GM19452 (cell line): Measurements from ENCODE around the gene WNT2.
"Not testable (repeated sequence)": the region's sequence is repeated elsewhere in the genome, so short reads cannot be mapped to it uniquely, and the experiment has no call there.

ENCODE experiments used
- ATAC-seq: cut with Tn5 transposase; IDR thresholded peaks from one replicate; pipeline ENCODE4 v1.9.1; 2021; ENCODE audit not compliant: unreplicated experiment

The WNT2 gene

DNA sequence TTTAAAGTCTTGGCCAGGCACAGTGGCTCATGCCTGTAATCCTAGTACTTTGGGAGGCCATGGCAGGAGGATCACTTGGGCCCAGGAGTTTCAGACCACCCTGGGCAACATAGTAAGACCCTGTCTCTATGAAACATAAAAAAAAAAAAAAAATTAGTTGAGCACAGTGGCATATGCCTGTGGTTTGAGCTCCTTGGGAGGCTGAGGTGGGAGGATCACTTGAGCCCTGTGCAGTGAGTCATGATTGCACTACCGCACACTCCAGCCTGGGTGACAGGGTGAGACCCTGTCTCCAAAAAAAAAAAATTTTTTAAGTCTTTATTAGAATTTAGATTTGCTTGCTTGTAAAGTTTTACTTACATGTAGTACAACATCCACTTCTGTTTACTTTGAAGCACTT, 14.0 kb downstream of the WNT2 start:
- ATAC-seq: no peak

DNA sequence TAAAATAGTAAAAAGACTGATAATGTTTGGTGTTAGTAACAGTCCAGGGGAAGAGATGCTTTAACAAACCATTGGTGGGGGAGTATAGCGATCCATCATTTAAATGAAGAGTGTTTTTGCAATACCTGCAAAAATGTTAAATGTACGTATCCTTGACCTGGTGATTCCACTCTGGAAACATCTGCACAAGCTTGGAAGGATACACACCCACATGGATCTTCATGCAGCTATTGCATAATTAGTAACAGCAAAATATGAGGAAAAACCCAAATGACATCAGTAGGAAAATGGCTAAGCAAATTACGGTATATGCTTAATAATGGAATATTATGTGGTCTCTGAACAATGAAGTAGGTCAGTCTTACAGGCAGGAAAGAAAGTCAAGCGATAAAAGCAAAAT, 20.5 kb downstream of the WNT2 start:
- ATAC-seq: no peak

DNA sequence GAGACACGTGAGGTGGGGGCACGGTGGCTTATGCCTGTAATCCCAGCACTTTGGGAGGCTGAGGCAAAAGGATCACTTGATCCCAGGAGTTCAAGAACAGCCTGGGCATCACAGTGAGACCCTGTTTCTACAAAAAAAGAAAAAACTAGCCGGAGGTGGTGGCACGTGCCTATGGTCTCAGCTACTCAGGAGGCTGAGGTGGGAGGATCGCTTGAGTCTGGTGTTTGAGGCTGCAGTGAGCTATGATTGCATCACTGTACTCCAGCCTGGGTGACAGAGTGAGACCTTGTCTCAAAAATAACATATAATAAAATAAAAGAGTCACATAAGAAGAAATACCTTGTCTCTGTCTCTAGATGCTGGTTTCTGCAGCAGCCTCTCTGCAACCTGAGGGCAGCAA, 22.4 kb downstream of the WNT2 start:
- not testable (repeated sequence) for ATAC-seq

DNA sequence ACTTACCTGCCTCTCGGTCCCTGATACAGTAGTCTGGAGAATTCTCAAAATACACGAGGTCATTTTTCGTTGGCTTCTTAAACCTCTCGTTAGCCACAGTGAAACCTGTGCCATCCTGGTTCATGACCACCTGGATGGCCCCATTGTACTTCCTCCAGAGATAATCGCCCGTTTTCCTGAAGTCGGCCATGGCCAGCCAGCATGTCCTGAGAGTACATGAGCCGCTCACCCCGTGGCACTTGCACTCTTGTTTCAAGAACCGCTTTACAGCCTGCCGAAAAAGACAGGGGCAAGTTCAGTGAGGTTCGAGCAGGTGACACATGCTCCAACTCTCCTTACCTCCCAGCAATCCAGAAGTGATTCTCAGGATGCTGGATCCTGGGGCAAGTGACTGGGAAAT, 25.3 kb downstream of the WNT2 start:
- no peak for ATAC-seq

DNA sequence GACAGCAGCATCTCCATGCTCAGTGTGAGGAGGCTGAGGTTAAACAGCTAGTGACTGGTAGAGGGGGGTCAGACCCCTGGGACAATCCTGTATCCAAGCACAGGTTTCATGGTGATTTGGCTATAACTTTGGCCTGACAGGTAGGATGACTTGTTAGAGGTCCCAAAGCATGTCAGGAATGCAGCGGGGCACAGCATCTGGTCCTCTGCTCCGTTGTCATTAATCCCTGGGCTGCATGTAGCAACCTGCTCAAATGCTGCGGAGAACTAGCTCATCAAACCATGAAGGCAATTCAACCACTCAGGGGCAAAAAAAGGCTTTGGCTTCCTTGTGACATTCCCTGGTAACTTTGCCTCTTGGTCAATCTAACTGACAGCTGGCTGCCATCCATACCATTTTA, 26.8 kb downstream of the WNT2 start:
- no peak for ATAC-seq

DNA sequence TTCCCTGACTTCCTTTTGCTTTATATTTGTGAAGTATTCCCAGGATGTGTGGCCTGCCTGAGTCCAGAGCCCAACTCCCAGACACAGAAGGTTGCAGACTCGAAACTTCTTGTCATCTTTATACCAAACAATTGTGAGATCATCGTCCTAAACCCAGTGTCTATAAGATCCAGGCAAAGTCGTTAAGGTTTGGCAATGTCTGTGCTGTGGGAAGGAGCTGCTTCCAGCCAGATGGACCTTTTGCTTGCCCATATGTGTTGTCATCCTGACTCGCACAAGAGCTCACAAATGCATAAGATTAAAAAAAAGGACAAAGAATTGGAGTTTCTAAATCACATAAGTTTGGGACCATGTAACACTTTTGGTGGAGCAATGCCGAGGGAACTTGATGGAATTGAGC, 37.0 kb downstream of the WNT2 start:
- no peak for ATAC-seq

DNA sequence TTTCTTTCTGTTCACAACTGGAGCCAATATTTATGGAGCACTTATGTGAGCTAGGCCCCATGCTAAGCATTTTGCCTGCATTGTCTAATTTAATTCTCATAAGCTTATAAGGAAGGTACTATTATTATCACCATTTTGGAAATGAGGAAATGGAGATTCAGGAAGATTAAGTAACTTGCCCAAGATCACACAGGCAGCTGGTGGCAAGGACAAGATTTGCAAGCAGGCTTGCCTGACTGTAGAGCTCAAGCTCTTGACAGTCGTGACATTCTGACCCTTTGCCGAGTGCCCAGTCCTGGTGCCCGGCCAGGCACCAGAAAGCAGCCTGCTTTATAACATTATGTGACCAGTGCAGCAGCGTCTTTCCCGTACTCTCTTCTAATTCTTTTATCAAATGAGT, 38.2 kb downstream of the WNT2 start:
- ATAC-seq: no peak

DNA sequence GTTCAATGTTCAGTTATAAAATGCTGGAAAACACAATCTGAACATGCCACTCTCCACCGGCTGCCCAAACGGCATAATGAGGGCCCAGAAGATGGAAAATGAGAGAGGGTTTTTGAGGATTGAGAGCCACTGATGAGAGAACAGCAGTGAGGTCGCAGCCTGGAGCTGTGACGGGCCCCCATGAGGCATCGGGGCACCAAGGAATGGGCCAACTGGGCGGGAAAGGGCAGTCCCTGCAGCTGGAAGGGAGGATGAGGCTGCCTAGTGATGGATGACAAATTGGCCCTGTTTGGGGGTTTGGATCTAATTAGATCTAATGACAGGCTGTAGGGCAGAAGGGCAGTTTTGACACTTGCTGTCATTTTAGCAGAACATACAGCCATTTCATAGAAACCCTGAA, 39.1 kb downstream of the WNT2 start:
- no peak for ATAC-seq

DNA sequence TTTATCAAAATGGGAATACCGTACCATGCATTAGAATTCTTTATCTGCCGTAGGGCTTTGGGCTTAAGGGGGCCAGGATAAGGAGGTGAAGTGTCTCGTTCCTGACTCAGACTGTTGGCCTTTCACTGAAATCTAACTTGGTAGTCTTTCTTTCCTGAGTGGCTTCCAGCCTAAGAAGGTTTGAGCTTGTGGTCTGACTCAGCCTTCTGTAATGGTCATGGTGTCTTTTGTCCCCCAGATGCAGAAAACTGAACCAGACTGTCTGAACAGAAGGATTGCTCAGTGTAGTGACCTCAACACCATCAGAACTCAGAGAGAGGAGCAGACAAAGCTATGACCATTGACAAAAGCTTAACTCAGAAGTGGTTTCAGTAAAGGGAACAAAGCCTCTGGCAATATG, 39.5 kb downstream of the WNT2 start:
- ATAC-seq: no peak

DNA sequence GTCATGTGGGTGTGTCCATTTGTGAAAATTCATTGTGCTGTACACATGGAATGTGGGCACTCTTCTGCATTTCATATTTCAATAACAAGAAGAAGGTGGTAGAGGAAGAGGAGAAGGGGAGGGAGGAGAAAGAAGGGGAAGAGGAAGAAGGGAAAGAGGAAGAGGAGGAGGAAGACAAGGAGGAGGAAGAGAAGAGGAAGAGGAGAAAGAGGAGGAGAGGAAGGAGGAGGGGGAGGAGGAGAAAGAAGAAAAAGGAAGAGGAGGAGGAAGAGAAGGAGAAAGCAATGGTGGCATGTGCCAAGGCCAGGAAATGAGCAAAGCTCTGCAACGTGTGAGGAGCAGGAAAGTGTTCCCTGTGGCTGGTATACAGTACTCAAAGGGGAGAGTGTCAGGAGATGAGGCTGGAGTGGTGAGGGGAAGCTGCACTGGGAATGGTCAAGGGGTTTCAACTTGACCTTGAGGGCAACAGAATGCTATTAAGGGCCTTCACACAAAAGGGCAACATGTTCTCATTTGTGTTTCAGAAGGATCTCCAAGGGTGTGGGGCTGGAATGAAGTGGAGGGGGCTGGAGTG, 40.5 kb downstream of the WNT2 start:
- no peak for ATAC-seq

DNA sequence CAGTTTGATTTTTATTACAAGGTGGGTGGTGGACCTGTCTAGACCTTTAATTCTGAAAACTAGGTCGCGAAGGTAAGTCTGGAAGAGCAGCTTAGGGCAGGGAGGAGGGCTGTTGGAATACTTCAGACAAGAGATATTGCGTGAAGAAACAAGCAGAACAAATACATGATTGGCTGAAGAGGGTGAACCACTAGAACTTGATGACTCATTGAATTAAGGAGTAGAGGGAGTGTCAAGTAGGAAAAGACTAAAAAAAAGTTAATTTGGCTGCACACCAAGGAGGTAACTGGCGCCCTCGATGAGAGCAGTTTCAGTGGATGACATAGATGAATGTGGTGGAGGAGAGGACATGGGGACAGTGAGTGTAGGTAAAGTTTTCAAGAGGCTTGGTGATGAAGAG, 41.3 kb downstream of the WNT2 start:
- ATAC-seq: no peak

DNA sequence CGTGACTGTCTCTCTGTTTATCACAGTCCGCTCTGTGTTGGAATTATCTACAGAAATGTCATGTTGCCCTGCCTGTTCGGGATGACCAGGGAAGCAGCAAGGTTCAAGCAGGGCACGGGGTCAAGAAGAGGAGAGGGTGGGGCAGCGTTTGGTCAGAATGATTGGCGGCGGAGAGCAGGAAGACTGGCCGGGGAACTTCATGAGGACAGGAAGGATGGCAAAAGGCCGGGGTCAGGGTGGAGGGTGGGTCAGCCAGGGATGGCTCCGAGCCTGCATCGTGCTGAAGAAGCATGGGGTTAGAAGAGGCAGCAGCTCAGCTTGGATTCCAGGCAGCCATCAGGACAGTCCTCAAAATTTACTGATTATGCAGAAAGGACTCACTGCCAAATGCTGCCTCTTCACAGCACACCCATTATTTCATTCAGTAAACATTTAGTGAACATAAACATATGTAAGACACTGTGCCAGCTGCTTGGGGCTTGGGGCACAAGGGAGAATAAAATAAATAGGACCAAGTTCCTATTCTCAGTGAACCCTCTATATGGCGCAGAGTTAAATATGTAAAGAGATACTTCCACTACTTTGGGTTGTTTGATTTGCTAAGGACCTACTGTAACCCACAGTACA, 42.8 kb downstream of the WNT2 start:
- ATAC-seq: no peak

DNA sequence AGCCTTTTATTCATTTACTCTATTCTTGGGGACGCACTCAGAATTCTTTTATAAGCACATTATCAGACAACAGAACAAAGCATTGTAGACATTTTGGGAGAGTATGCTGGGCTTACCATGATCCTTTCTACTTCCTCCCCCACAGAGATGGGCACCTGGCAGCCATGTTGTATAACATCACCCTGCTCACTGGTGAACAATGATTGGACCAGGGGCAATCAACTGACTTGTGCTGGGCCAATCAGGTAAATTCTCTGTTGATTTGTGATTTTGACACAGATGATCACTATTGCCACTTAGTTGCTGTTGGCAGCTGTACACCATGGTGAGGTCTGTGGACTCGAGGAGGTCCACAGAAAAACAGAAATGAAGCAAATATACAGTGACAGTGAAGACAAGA, 43.7 kb downstream of the WNT2 start:
- no peak for ATAC-seq

DNA sequence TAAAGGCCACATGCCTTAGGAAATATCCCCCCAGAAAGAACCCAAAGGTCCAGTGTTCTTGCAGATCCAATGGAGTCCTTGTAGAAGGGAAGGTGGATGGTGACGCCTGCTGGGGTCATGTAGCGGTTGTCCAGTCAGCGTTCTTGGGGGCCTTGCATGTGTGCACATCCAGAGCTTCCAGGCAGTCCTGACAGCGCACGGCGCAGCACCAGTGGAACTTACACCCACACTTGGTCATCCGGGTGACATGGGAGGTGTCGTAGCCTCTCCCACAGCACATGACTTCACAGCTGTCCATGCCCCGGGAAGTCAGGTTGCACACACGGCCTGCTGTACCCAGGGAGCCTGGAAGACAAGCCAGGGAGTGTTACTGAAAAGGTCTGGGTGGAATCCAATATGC, 44.8 kb downstream of the WNT2 start:
- no peak for ATAC-seq

DNA sequence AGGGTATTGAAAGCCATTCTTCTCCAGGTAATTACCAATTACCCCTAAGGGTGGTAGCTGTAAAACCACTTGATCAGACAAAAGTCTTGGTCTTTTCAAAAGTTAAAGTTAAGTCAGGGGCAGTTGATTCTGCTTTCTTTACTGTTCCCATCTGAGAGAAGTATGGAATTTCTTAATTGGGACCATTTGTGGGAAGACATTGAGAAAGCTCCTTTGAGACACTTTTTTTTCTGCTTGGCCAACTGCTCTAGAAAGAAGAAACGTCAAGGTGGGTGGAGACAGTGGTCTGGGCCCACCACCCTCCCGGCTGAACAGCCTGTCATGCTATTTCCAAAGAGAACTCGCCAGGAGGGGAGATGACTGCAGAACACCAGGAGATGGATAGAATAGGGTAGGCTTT, 45.3 kb downstream of the WNT2 start:
- ATAC-seq: no peak

DNA sequence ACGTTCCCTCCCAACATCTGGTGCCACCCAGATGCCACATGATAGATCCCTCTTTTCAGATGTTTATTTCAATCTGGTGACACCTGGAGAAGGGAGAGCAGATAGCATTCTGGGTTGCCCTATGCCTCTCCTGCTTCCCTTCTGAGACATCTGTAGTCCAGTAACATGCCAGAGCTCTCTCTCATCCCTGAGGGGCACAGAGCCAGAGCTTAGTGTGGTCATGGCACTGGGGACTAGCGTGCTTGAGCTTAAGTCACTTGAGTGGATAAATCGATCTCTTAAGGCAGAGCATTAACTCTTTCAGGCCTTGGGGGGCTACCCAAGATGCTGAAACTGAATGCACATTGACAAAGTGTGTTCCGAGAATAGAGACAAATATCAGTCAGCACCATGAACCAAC, 47.9 kb downstream of the WNT2 start:
- ATAC-seq: no peak

DNA sequence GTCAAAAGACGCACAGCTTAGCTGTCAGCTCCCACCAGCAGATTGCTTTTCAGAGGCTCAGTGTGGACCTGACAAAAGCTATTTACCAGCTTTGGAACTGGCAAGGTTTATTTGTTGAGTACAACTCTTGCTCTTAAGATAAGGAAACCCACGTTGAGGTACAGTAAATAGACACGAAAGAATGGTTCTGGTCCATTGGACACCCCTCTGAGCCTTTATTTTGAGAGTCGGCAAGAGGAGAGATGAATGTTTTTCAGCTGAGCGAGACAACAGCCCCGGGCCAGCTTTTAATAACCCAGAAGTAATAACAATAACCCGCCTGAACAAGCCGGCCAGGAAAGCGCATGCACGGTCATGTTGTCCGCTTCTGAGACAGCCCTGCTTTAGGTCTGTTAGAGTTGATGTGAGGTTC, 49.0 kb downstream of the WNT2 start:
- ATAC-seq: no peak

DNA sequence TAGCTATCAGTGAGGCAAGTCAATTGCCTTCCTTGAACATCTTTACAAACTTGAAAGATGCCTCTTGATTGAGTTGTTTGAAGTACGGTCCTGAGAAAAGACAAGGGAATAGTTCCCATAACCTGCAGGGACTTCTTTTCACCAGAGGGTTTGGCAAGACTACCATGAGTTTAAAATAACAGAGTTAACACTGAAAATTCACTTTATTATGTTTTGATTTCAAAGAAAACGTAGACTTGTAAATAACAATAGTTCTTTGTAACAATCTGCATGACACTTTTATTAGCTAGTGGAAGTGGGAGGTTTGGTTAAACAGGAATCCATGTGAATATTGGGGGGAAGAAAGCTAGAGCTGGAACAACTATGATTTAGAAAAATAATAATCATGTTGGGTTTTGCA, 49.5 kb downstream of the WNT2 start:
- no peak for ATAC-seq

DNA sequence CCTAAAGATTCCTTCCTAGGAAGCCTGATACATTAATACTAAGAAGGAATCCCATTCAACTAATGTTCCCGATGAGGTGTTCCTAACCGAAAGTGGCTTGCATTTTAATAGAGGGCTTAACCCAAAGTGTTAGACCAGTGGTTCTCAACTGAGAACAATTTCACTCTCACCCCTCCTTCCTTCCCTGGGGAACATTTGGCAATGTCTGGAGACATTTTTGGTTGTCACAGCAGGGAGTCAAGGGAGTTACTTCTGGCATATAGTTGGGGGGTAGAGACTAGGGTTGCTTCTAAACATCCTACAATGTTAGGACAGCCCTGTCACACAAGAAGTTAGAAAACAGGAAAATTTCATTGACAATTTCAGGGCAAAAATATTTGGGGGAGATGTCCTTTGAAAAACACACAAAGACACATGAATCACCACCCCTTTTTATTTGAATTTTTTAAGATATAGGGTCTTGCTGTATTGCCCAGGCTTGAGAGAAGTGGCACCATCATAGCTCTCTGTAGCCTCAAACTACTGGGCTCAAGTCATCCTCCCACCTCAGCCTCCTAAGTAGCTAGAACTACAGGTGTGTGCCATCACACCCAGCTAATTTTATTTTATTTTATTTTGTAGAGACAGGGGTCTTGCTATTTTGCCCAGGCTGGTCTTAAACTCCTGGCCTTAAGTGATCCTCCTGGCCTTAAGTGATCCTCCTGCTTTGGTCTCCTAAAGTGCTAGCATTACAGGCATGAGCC, 50.7 kb downstream of the WNT2 start:
- no peak for ATAC-seq

DNA sequence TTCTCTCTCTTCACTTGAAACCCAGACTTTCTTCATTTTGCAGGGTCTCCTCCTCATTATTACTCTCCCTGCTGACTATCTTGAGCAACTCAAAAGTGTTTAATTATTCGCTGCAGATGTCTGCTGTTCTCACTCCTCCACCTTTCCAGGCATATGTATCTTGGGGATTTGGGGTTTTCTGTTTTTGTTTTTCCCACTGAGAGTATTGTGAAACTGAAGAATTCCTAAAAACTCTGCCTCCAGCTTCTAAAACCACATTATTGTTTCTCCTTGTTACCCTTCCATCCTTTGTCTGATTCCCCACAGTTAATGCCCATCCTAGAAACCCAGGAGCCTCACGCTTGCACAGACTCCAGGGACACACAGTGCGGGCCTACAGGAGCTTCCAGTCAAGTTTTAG, 51.3 kb downstream of the WNT2 start:
- ATAC-seq: no peak

DNA sequence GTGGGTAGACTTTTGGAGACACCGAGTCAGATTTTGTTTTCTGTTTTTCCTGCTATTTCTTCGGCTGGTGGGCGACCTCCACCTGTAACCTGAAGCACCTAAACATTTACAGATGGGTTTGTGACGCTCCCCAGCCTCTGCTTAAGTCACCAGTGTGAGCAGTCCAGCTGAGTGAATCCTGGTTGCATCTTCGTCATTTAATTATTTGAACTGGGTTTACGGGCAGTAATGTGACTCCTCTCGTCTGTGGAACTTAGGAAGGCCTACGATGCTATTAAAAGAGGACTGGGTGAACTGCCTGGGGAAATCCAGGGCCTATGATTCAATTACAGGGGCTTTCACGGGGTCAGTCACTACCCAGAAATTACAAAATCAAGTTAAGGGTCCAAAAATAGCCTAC, 52.5 kb downstream of the WNT2 start:
- ATAC-seq: no peak

DNA sequence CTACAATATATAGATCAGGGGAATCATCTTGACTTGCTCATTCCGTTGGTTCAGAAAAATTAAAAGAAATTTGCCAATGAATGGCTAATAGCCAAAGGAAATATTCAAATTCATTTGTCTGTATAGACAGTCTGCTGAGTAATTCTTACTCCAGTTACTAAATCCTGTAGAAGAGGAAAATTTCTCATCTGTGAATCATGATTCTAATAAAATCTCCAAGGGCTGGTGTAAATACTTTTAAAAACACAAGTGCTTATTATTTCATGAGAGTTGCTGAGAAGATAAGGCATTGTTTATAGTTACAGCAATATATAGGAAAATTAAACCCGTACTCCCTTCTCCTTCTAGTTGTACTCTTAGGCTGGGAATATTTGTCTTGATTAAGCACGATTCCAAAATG, 53.0 kb downstream of the WNT2 start:
- ATAC-seq: no peak

DNA sequence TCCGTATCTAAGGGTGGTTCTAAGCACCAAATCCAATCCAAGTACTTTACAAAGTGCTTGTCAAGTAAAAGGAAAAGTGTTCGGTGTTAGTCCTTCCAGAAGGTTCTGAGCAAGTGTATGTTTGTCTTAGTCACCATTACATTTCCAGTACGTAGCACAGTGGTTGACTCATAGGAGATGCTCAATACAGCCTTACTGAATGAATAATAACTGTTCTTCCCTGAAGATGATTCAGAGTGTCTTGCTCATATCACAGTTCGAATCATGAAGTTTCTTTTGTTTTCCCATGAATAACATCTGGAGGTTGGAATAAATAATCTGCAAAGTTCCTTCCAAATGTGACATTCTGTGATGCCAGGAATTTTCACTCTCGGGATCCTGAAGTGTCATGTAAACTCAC, 53.4 kb downstream of the WNT2 start:
- no peak for ATAC-seq
